GM19023 (cell line): ENCODE results near the gene KRTAP4-9.
"Not testable (repeated sequence)": the region's sequence is repeated elsewhere in the genome, so short reads cannot be mapped to it uniquely, and the experiment has no call there.

Experiments
- ATAC-seq: cut with Tn5 transposase; IDR thresholded peaks from one replicate; pipeline ENCODE4 v1.9.1; 2021; ENCODE audit warnings: mild to moderate bottlenecking, moderate library complexity; ENCODE audit not compliant: unreplicated experiment

The KRTAP4-9 gene

GRCh38 chr17:41105347-41105746 is at the start of gene KRTAP4-9:
KRTAP4-9 (plus strand) TSS chr17:41105389; CDS start chr17:41105389, 0 bp downstream.
- not testable (repeated sequence) for ATAC-seq

GRCh38 chr17:41057547-41057946 is 47.6 kb upstream of the KRTAP4-9 start:
- ATAC-seq = no peak

GRCh38 chr17:41058741-41059140 is 46.4 kb upstream of the KRTAP4-9 start:
- ATAC-seq = no peak

- ATAC-seq = not testable (repeated sequence)
Measured at GRCh38 chr17:41059276-41060051, 45.7 kb upstream of the KRTAP4-9 start.

- ATAC-seq = no peak
Measured at GRCh38 chr17:41060052-41060604, 45.1 kb upstream of the KRTAP4-9 start, which contains the start of gene KRTAP2-3. KRTAP2-3 (minus strand) TSS chr17:41060114; CDS start chr17:41060050, 64 bp downstream.

GRCh38 chr17:41061964-41062363 is 43.2 kb upstream of the KRTAP4-9 start:
- no peak for ATAC-seq

- ATAC-seq = no peak
Measured at GRCh38 chr17:41063449-41063848, 41.7 kb upstream of the KRTAP4-9 start.

- no peak for ATAC-seq
Measured at GRCh38 chr17:41064301-41064700, 40.9 kb upstream of the KRTAP4-9 start.

- not testable (repeated sequence) for ATAC-seq
Measured at GRCh38 chr17:41065016-41065689, 40.0 kb upstream of the KRTAP4-9 start.

- no peak for ATAC-seq
Measured at GRCh38 chr17:41065829-41066624, 39.2 kb upstream of the KRTAP4-9 start, which contains the start of gene KRTAP2-4. KRTAP2-4 (minus strand) TSS chr17:41065879; CDS start chr17:41065845, 34 bp downstream.

GRCh38 chr17:41067281-41067680 is 37.9 kb upstream of the KRTAP4-9 start:
- ATAC-seq = no peak

GRCh38 chr17:41069031-41069430 is 36.2 kb upstream of the KRTAP4-9 start:
- ATAC-seq = no peak

- ATAC-seq = no peak
Measured at GRCh38 chr17:41071606-41072360, 33.4 kb upstream of the KRTAP4-9 start.

- ATAC-seq = no peak
Measured at GRCh38 chr17:41073676-41074075, 31.5 kb upstream of the KRTAP4-9 start.

GRCh38 chr17:41076788-41077187 is 28.4 kb upstream of the KRTAP4-9 start:
- no peak for ATAC-seq

- ATAC-seq = no peak
Measured at GRCh38 chr17:41082626-41083025, 22.6 kb upstream of the KRTAP4-9 start.

GRCh38 chr17:41083427-41083826 is 21.8 kb upstream of the KRTAP4-9 start:
- not testable (repeated sequence) for ATAC-seq

- not testable (repeated sequence) for ATAC-seq
Measured at GRCh38 chr17:41084100-41084856, 20.9 kb upstream of the KRTAP4-9 start, which contains the start of gene KRTAP4-7. KRTAP4-7 (plus strand) TSS chr17:41084150; CDS start chr17:41084207, 57 bp downstream.

- ATAC-seq = not testable (repeated sequence)
Measured at GRCh38 chr17:41088760-41089352, 16.3 kb upstream of the KRTAP4-9 start.
